Loucy (cell line): Measurements from ENCODE around the gene CTSV.

Experiments used
- CTCF ChIP-seq: fragments of 200-600 bp; sonication (generic); conservative IDR thresholded peaks from 2 replicates; pipeline ENCODE4 v1.5.1; 2014; ENCODE audit warnings: mild to moderate bottlenecking, antibody characterized with exemption, low read length
- EZH2phosphoT487 ChIP-seq: fragments of 200-600 bp; IDR thresholded peaks from 2 replicates; pipeline ENCODE4 v1.6.1; 2018; ENCODE audit warnings: antibody characterized with exemption, mild to moderate bottlenecking, moderate library complexity, borderline replicate concordance

GRCh38 chr9:97076238-97076637, 37.3 kb upstream of the CTSV start:
- no peak for TF ChIP-seq CTCF
- no peak for TF ChIP-seq EZH2phosphoT487
